T-helper 9 cell (primary cell): Measurements from ENCODE around the gene PTPRN2.
"Not testable (repeated sequence)": the region's sequence is repeated elsewhere in the genome, so short reads cannot be mapped to it uniquely, and the experiment has no call there.

Experiments
- DNase-seq: peaks from one replicate; pipeline ENCODE4 v3.0.0-alpha.2; 2020

Gene PTPRN2

GRCh38 chr7:157574914-157575586 lies 1012.6 kb downstream of the PTPRN2 start:
- no peak for DNase-seq

DNA sequence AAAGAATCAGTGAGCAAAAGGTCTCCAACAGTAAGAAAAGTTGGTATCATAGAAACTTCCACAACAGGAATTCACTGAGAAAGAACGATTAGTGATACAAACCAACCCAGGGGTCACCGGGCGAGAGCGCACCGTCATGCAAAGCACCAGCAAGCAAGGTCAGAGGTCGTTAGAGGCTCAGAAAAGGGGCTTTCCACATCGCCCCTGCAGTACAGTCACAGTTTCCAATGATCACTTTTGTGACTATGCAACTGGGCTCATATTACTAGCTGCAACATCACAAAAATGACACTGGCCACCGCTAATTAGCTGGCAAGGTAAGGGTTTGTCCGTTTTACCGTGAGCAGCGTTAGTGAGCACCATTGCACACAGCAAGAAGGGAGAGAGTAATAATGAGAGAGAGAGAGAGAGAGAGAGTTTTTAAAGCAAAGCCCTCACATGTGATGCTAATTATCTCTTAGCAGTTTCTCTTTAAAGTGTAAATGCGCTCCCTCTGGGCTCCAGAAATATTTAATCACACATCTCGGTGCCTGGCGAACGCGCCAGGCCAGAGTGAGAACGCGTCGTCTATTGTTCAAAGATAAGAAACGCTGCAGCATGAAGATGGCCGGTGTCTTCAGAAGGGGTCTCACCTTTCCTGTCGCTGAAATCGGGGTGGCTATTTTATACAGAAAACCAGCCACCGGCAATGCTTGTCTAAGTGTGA lies 1013.4 kb downstream of the PTPRN2 start:
- no peak for DNase-seq

- DNase-seq: no peak
These were observed 1014.4 kb downstream of the PTPRN2 start for GRCh38 chr7:157573244-157573643.

GRCh38 chr7:157572622-157573021 lies 1015.0 kb downstream of the PTPRN2 start:
- no peak for DNase-seq

DNA sequence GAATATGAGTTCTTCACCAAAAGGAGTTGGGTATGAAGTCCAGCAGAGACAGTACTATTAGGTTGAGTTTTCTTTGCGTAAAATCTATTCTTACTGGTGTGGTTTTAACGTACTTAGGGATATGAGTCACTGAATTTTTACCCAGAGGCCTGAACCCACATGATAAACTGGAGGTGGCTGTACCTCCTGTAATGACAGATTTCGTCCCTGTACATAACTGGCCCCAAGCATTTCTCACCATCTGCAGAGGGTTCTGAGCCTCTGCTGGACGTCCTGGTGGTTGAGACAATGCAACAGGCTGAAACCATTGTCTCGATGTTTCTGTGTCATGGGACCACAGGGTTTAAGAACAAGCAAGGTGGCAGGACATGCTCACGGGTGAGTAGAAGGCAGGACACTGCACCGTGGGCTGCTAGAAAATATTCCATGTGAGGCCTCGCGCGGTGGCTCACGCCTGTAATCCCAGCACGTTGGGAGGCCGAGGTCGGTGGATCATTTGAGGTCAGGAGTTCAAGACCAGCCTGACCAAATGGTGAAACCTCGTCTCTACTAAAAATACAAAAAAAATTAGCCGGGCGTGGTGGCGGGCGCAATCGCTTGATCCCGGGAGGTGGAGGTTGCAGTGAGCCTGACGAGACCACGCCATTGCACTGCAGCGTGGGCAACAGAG lies 1017.0 kb downstream of the PTPRN2 start:
- no peak for DNase-seq

DNA sequence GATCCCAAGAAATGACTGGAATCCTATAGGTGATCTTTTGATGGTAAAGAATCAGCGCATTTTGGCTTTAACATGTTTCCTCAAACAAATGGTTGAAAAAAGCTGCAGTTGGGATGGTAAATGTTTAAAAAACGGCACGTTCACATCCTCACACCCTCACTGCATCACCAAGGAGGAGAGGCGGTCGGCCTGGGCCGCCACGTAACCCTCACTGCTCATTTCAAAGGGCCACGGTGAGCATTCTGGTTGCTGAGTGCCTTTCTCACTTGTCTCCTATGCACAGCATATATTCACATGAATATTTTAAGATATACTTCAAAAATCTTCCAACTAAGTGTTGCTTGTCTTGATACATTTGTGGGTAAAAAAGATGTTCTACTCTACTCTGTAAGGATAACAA lies 1017.7 kb downstream of the PTPRN2 start:
- DNase-seq: no peak

DNA sequence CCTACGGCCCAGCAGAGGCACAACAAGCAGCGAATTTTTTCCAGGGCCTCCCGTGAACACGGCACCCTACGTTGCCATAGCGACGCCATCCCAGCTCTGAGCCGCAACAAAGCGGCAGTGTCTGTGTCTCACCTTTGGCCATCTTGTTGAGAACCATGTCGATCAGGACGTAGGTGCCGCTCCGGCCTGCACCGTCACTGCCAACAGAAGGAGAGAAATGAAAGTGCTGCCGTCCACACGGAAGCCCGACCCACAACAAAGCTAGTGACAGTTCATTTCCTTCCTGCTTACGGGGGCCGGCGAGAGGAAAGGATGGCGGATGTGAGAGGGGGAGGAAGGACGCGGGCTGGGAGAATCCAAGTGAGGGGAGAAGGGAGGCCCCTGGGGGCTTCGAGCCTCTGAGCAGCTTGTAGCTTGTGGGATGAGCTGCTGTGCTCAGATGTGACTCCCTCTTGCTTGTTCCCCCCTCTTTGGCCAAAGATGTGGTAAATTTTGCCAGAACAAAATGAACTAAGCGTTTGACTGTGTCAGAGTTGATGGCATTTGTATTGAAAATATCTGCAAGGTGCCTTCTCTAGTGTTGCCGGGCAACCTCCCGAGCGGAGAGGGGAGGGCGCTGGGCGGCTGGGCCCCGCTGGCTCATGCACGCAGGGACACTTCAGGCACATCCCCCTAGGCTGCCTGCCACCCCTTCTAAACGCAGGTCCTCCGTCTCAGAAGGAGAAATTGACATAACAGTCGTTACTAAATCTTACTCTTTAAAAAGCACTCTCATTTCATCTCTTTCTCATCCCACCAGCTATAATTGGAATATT lies 1018.6 kb downstream of the PTPRN2 start:
- DNase-seq: peak; percentile 29

- no peak for DNase-seq
These were observed 1019.4 kb downstream of the PTPRN2 start for GRCh38 chr7:157568106-157568769.

- no peak for DNase-seq
These were observed 1020.0 kb downstream of the PTPRN2 start for GRCh38 chr7:157567666-157568065.

GRCh38 chr7:157566631-157567006 lies 1021.0 kb downstream of the PTPRN2 start:
- DNase-seq: no peak

DNA sequence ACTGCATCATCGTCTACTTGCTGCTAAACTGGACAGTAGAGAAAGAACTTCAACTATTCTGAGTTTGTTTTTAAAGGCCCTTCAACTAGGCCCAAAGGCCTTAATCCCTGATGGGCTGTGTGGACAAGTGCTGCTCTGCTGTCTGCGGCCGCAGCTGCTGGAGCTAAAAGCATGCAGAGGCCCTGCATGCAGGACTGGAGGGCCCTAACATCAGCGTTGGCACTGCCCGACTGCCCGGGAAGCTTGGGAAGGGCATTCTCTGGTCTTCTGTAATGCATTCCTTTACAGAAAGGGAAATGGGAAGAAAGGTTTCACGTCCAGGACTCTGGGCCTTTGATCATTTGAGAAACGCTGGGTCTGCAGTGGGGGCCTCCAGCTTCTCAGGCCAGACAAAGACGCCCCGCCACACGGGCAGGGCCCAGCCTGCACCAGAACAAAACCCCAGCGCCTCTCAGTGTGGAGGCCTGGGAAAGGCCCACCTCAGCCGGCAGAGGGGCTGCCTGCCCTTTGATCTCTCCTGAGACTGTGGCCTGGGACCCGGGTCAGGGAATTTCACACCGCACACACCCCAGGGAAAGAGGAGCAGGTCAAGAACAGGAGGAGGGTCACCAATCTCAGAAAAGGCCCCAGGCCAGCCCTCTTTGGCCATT lies 1021.5 kb downstream of the PTPRN2 start:
- DNase-seq: no peak

DNA sequence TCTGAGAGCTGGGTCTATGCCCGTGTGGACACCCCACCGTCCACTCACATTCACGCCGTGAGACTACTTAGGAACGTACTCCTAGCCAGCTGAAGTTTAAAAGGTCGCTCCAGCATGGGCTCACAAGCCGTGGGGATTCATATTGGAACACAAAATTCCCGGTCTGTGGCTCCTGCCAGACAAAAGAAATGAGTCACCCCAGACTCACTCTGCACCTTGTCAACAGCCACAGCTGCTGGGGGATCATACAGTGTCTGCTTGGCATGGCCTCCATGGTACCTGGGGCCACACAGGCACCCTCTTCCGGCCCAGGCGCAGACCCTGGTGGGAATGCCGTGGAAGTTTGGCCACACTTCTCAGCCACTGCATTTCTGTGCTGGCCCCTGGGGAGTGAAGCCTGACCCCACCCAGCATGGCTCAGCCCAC lies 1022.4 kb downstream of the PTPRN2 start:
- no peak for DNase-seq

DNA sequence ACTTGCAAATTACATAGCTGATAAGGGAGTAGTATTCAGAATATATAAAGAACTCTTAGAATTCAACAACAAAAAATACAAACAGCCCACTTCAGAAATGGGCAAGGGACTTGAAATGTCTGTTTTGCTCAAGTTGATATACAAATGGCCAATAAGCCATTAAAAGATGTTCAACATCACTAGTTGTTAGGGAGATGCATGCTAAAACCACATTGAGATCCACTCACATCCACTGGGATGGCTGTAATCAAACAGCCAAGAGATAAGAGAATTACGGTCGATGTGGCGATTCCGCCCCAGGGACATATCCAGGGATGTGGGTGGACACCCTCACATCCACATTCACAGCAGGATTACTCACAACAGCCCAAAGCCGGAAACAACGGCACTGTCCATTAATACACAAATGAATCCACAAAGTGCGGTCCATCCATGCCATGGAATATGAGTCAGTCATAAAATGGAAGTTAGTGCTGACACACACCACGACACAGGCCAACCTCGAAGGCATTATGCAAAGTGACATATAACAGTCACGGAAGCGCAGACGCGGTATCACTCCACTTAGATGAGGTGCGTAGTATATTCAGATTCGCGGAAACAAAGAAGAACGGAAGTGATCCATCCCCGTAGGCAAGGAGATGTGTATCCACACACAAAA lies 1023.0 kb downstream of the PTPRN2 start:
- no peak for DNase-seq

DNA sequence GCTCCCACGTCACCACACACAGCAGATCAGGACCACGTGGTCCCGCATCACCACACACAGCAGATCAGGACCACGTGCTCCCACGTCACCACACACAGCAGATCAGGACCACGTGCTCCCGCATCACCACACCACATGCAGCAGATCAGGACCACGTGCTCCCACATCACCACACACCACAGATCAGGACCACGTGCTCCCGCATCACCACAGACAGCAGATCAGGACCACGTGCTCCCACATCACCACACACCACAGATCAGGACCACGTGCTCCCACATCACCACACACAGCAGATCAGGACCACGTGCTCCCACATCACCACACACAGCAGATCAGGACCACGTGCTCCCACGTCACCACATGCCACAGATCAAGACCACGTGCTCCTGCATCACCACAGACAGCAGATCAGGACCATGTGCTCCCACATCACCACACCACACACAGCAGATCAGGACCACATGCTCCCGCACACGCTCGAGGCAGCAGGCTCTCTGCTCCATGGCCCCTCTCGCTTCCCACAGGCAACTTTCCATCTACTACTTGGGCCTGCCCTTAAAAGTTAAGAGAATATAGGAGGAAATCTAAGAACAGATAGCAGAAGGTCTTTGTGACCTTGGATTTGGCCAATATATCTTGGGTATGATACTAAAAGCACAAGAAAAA lies 1024.0 kb downstream of the PTPRN2 start:
- DNase-seq: not testable (repeated sequence)

GRCh38 chr7:157562522-157563398 lies 1024.9 kb downstream of the PTPRN2 start:
- DNase-seq: not testable (repeated sequence)

DNA sequence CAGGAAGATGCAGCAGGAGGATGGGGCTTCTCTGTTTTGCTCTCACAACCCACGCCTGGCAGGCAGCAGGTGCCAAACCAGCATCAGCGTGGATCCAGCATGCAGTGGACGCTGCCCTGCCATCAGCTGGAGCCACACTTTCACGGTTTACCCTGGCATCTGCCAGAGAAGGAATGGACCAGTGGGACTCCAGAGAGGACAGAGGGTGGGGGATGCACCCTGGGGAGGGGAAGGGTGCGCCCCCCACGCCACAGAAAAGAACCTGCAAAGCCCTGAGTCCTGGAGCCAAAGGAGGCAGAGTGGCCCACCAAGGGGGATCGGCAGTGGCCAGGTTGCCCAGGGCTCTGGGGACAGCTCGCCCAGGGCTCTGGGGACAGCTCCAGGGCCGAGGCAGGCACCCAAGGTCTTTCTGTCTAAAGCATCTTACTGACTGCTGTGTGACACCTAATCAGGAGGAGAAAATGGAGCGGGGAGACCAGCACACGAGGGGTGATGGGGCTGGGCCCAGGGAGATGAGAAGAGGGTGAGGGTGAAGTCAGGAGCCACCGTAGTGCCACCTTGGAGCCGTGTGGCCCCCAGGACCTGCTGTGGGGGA lies 1025.7 kb downstream of the PTPRN2 start:
- no peak for DNase-seq

GRCh38 chr7:157561523-157561785 lies 1026.2 kb downstream of the PTPRN2 start:
- DNase-seq: no peak

GRCh38 chr7:157560710-157561522 lies 1026.7 kb downstream of the PTPRN2 start:
- no peak for DNase-seq

DNA sequence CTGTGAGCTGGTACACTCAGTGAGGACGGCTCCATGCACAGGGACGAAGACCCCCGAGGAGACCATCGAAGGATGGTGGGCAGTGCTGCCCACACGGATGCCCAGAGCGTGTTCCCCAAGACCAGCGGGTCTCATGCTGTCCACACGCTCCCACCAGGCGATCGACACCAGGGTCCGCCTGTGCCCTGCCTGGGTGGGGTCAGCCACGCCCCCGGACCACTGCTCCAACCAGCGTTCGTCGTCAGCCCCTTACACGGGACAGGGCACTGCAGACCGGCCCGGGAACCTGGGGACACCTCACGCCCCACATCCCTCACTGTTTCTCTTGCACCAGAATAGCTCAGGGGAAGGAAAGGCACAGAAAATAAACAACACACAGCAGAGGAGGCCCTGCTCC lies 1027.4 kb downstream of the PTPRN2 start:
- no peak for DNase-seq
